RWPE2 (cell line): ENCODE results near the gene RABGAP1.

Experiments used
- ATAC-seq: fragments of 200-7000 bp; cut with Tn5 transposase; 3 replicates; pipeline ENCODE4 v1.9.1; 2021; ENCODE audit warnings: low read depth
- DNase-seq: peaks from one replicate; pipeline ENCODE4 v3.0.0-alpha.2; 2020; ENCODE audit warnings: low spot score
- H3K27ac ChIP-seq: fragments of 450-650 bp; 2 replicates; pipeline ENCODE4 v1.5.1; 2017; ENCODE audit warnings: mild to moderate bottlenecking; ENCODE audit not compliant: poor library complexity, severe bottlenecking
- H3K27me3 ChIP-seq: fragments of 250-450 bp; sonication (Bioruptor Pico); 2 replicates; pipeline ENCODE4 v1.5.1; 2021; ENCODE audit warnings: mild to moderate bottlenecking, moderate library complexity; ENCODE audit not compliant: insufficient read depth, poor library complexity, severe bottlenecking
- H3K36me3 ChIP-seq: fragments of 250-450 bp; sonication (Bioruptor Pico); 2 replicates; pipeline ENCODE4 v1.5.1; 2020; ENCODE audit warnings: low read depth, mild to moderate bottlenecking, moderate library complexity
- H3K4me1 ChIP-seq: fragments of 250-450 bp; sonication (Bioruptor Pico); 2 replicates; pipeline ENCODE4 v1.5.1; 2021; ENCODE audit warnings: mild to moderate bottlenecking, moderate library complexity; ENCODE audit not compliant: insufficient read depth, poor library complexity, severe bottlenecking
- H3K4me3 ChIP-seq: fragments of 250-450 bp; sonication (Bioruptor Pico); 2 replicates; pipeline ENCODE4 v1.5.1; 2021; ENCODE audit warnings: mild to moderate bottlenecking, moderate library complexity; ENCODE audit not compliant: severe bottlenecking
- H3K9me3 ChIP-seq: fragments of 250-450 bp; sonication (Bioruptor Pico); 2 replicates; pipeline ENCODE4 v1.5.1; 2021; ENCODE audit warnings: mild to moderate bottlenecking, moderate library complexity; ENCODE audit not compliant: severe bottlenecking
- TF ChIP-seq, protein P1 (sequence below): fragments of 450-650 bp; IDR thresholded peaks from one replicate; pipeline ENCODE4 v1.5.1; 2017; ENCODE audit warnings: mild to moderate bottlenecking, moderate library complexity; ENCODE audit not compliant: poor library complexity, severe bottlenecking

RABGAP1 gene

GRCh38 chr9:123098096-123098459 is 157.3 kb downstream of the RABGAP1 start:
- H3K36me3 ChIP-seq: peaks cover 85% of the 10 kb centered on the region
- DNase-seq: no peak

GRCh38 chr9:123099042-123099441 is 158.2 kb downstream of the RABGAP1 start:
- no peaks in the 10 kb centered on the region for H3K27me3 ChIP-seq
- ATAC-seq (no peak), DNase-seq (no peak)
- no peaks in the 10 kb centered on the region for H3K4me1 ChIP-seq
- H3K9me3 ChIP-seq: no peaks in the 10 kb centered on the region
- H3K27ac ChIP-seq: no peak overlapping the region
- TF ChIP-seq, protein P1, sequence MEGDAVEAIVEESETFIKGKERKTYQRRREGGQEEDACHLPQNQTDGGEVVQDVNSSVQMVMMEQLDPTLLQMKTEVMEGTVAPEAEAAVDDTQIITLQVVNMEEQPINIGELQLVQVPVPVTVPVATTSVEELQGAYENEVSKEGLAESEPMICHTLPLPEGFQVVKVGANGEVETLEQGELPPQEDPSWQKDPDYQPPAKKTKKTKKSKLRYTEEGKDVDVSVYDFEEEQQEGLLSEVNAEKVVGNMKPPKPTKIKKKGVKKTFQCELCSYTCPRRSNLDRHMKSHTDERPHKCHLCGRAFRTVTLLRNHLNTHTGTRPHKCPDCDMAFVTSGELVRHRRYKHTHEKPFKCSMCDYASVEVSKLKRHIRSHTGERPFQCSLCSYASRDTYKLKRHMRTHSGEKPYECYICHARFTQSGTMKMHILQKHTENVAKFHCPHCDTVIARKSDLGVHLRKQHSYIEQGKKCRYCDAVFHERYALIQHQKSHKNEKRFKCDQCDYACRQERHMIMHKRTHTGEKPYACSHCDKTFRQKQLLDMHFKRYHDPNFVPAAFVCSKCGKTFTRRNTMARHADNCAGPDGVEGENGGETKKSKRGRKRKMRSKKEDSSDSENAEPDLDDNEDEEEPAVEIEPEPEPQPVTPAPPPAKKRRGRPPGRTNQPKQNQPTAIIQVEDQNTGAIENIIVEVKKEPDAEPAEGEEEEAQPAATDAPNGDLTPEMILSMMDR: no peak
- H3K4me3 ChIP-seq: no peak overlapping the region
- peaks cover 79% of the 10 kb centered on the region for H3K36me3 ChIP-seq

More at GRCh38 chr9:123098096-123098459, 157.3 kb downstream of the RABGAP1 start:
- TF ChIP-seq, protein P1: no peak
- Histone ChIP-seq H3K27ac (no peak overlapping the region), H3K4me1 (no peaks in the 10 kb centered on the region), H3K9me3 (no peaks in the 10 kb centered on the region), H3K27me3 (no peaks in the 10 kb centered on the region), H3K4me3 (no peak overlapping the region)
- no peak for ATAC-seq

DNA sequence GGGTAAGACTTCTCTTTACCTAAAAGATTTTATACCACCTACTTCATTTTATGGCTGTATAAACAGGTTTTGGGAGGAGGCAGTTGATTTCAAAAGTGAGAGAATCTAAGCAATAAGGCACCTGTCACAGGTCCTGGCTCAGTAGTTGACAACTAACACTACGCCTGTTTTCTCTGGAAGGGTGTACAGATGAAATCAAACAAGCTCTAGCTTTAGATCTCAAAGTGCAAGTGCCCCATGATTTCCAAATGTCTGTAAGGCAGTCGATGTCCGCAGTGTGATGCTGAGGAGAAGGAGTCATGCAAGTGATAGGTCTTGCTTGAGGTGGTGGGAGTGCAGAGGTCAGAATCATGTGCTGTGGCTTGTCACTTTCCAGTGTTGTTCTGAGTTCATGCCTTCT is 158.7 kb downstream of the RABGAP1 start:
- ATAC-seq (no peak), DNase-seq (no peak)
- TF ChIP-seq, protein P1: no peak
- H3K4me1 ChIP-seq: no peaks in the 10 kb centered on the region
- no peaks in the 10 kb centered on the region for H3K9me3 ChIP-seq
- no peaks in the 10 kb centered on the region for H3K27me3 ChIP-seq
- no peak overlapping the region for H3K27ac ChIP-seq
- H3K4me3 ChIP-seq: no peak overlapping the region
- peaks cover 79% of the 10 kb centered on the region for H3K36me3 ChIP-seq

- peak; percentile 40; the same call in 2 of the 3 replicates for ATAC-seq
- TF ChIP-seq, protein P1: peak; percentile 31
- no peak for DNase-seq
- no peaks in the 10 kb centered on the region for H3K4me1 ChIP-seq
- H3K27me3 ChIP-seq: no peaks in the 10 kb centered on the region
- no peaks in the 10 kb centered on the region for H3K9me3 ChIP-seq
- peaks cover 64% of the 10 kb centered on the region for H3K36me3 ChIP-seq
- H3K27ac ChIP-seq: no peak overlapping the region
- H3K4me3 ChIP-seq: no peak overlapping the region
Measured at GRCh38 chr9:123102375-123103113, 161.7 kb downstream of the RABGAP1 start.

DNA sequence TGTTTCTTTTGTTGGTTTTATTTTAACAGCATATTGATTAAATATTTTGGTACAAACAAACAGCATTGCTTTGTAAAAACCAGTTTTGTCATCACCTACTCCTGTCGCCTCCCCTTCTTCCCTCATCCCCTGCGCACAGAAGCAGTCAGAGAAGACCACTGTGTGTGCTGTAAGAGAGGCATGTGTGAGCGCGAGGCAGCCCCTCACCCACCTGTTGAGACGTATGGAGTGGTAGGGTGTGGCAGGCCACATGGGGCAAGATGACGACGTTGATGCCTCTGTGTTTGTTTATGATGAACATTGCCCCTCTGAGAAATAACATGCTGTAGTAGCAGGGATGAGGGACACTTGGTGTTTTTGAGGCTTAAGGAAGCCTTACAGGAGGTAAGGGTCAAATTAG is 164.0 kb downstream of the RABGAP1 start:
- Histone ChIP-seq H3K4me1 (no peaks in the 10 kb centered on the region), H3K9me3 (no peaks in the 10 kb centered on the region), H3K36me3 (peaks cover 53% of the 10 kb centered on the region), H3K4me3 (no peak overlapping the region), H3K27ac (no peak overlapping the region), H3K27me3 (no peaks in the 10 kb centered on the region)
- DNase-seq: no peak
- no peak for ATAC-seq
- TF ChIP-seq, protein P1: no peak
